Lung (tissue), 12 donors: ENCODE measurements around the gene MARK2. TPM values are rescaled to one million over a fixed set of nuclear protein-coding genes. Genes with fewer than 3 reads are reported as not detected.
A peak's percentile ranks its signal among the peaks of the same experiment; 100 is the strongest.

Experiments used
- ATAC-seq: fragments of 200-7000 bp; cut with Tn5 transposase; one replicate; pipeline ENCODE4 v1.9.1; 2020; ENCODE audit warnings: moderate number of reproducible peaks; ENCODE audit not compliant: insufficient read depth, low FRiP score
- DNase-seq, 3 donors: peaks; one replicate each; pipeline ENCODE4 v3.0.0-alpha.2; 2013 to 2017
- H3K27ac ChIP-seq, 2 donors: one replicate each; pipeline ENCODE4 v1.5.1; 2013; ENCODE audit warnings: mild to moderate bottlenecking in 2 of 2, moderate library complexity in 2 of 2, control low read depth in 1 of 2, inconsistent platforms in 1 of 2, low read depth in 1 of 2, low read length in 1 of 2
- H3K27me3 ChIP-seq, 3 donors: one replicate each; pipeline ENCODE4 v1.5.1; 2013; ENCODE audit warnings: low read length in 2 of 3; ENCODE audit not compliant: control insufficient read depth in 3 of 3, insufficient read depth in 3 of 3
- H3K36me3 ChIP-seq, 4 donors: one replicate each; pipeline ENCODE4 v1.5.1; 2013; ENCODE audit warnings: low read length in 4 of 4, mild to moderate bottlenecking in 1 of 4, moderate library complexity in 1 of 4; ENCODE audit not compliant: control insufficient read depth in 4 of 4, insufficient read depth in 4 of 4
- H3K4me1 ChIP-seq, 5 donors: one replicate each; pipeline ENCODE4 v1.5.1; 2013; ENCODE audit warnings: low read length in 5 of 5, mild to moderate bottlenecking in 2 of 5, moderate library complexity in 1 of 5; ENCODE audit not compliant: control insufficient read depth in 5 of 5, insufficient read depth in 5 of 5
- H3K4me3 ChIP-seq: one replicate; pipeline ENCODE4 v1.5.1; 2013; ENCODE audit warnings: mild to moderate bottlenecking, control low read depth, moderate library complexity
- H3K9ac ChIP-seq, 2 donors: one replicate each; pipeline ENCODE4 v1.5.1; 2013; ENCODE audit warnings: low read length in 2 of 2, control low read depth in 1 of 2; ENCODE audit not compliant: insufficient read depth in 1 of 2
- H3K9me3 ChIP-seq, 4 donors: one replicate each; pipeline ENCODE4 v1.5.1; 2013; ENCODE audit warnings: low read length in 3 of 4, mild to moderate bottlenecking in 1 of 4, moderate library complexity in 1 of 4; ENCODE audit not compliant: control insufficient read depth in 4 of 4, insufficient read depth in 3 of 4
- CTCF ChIP-seq: IDR thresholded peaks from 2 replicates; pipeline ENCODE4 v1.5.1; 2012; ENCODE audit warnings: mild to moderate bottlenecking; ENCODE audit errors: control extremely low read depth, extremely low read depth
- WGBS, 2 donors: extraction: QIAGEN DNeasy Blood & Tissue Kit; methylation state at CpG; one replicate each; pipeline ENCODE4 v1.1.7; 2013; 5-methylcytosine and 5-hydroxymethylcytosine counted together
- polyA plus RNA-seq, 2 donors: library from polyadenylated mRNA; stranded (reverse); fragments of 200-250 nt; gene quantifications; one replicate each; pipeline ENCODE4 v1.2.1, GENCODE V29; 2013
- total RNA-seq, 2 donors: library from RNA; depleted of rRNA in 1 of 2; stranded (reverse); fragments of >200 nt in 1 of 2; gene quantifications; one replicate each; pipeline ENCODE4 v1.2.1, GENCODE V29; 2014 to 2021
- donor health status: control.
- donor health status: control.
- donor health status: Bipolar disorder and iron deficiency.
- donor health status: healthy.
- donor health status: DM: yes; HTN: yes; CAD: no.

Gene MARK2
- total and polyA plus RNA-seq, 4 donors: 15.5 to 42.9 (median 32.3) TPM

DNA sequence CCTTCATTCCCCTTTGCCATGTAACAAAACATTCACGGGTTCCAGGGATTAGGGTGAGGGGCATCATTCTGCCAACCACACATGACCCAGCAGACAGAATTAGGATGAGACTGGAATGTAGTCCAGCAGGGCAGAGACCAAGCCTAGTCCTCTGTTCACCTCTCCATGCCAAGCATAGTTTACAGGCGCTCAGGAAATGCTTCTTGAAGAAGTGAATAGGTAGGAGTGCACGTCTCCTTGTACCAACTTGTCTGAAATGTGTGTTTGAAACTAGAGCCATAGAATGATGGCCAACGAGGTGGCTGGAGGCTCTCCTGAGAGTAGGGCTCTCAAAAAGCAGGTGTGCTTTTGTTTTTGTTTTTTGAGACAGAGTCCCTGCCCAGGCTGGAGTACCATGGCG lies 17.5 kb upstream of the MARK2 start:
- H3K9ac ChIP-seq: no peak overlapping the region
- TF ChIP-seq CTCF: no peak
- H3K27me3 ChIP-seq: no peaks in the 10 kb centered on the region
- no peaks in the 10 kb centered on the region for H3K4me1 ChIP-seq
- no peak overlapping the region for H3K4me3 ChIP-seq
- H3K36me3 ChIP-seq: peaks cover 20 to 65% (median 47%) of the 10 kb centered on the region in 4 donors
- H3K27ac ChIP-seq: no peak overlapping the region
- H3K9me3 ChIP-seq: no peaks in the 10 kb centered on the region
- WGBS, 2 donors: 91 to 92% methylated on average over 5 of the region's 5 CpGs
- ATAC-seq (no peak), DNase-seq (no peak)

DNA sequence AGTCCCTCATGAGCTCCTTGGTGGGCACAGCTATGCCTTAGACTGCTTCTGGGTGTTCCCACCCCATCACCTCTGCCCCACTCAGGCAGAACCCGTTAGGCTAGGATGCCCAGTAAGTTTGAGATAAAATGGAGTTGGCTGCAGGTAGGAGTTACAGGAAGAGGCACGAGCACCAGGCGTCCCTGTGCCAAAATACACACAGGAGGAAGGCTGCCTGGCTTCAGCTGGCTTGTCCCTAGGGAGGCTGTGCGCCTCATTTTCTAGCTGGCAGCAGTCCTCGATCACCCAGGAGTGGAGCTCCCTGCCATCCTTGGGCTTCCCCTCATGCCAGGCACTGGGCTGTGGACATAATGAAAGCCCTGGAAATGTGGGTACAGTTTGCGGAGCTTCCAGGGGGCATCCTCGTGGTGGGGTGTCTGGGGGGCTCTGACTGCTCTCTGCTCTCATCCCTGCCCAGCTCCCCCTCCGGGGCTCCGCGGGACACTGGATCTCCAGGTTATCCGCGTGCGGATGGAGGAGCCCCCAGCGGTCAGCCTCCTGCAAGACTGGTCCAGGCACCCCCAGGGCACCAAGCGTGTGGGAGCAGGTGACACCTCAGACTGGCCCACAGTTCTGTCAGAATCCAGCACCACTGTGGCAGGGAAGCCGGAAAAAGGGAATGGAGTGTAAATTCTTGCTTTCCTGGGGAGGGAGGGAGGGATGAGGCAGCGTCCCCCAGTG lies 12.3 kb upstream of the MARK2 start:
- no peak for TF ChIP-seq CTCF
- DNase-seq (no peak), ATAC-seq (no peak)
- no peak overlapping the region for H3K4me3 ChIP-seq
- no peaks in the 10 kb centered on the region for H3K27me3 ChIP-seq
- H3K9me3 ChIP-seq: no peaks in the 10 kb centered on the region
- no peak overlapping the region for H3K9ac ChIP-seq
- no peak overlapping the region for H3K27ac ChIP-seq
- WGBS, 2 donors: 86 to 89% methylated on average over 17 of the region's 17 CpGs
- H3K36me3 ChIP-seq: peaks cover 3 to 39% (median 26%) of the 10 kb centered on the region in 4 donors
- H3K4me1 ChIP-seq: no peaks in the 10 kb centered on the region

GRCh38 chr11:63829823-63830489 lies 9.0 kb upstream of the MARK2 start:
- Histone ChIP-seq H3K4me3 (no peak overlapping the region), H3K9ac (no peak overlapping the region), H3K27ac (no peak overlapping the region), H3K4me1 (no peaks in the 10 kb centered on the region), H3K27me3 (no peaks in the 10 kb centered on the region), H3K36me3 (peaks cover 0 to 19% (median 11%) of the 10 kb centered on the region in 4 donors), H3K9me3 (no peaks in the 10 kb centered on the region)
- TF ChIP-seq CTCF: no peak
- 79 to 86% methylated on average over 8 of the region's 8 CpGs for whole genome bisulfite sequencing, 2 donors
- DNase-seq (peak; percentile 66 to 71 (median 69)), ATAC-seq (no peak)
